Ammon's horn (tissue), 1 donor: ENCODE measurements around the gene TEF.

Experiments used
- DNase-seq: peaks from one replicate; pipeline ENCODE4 v3.0.0-alpha.2; 2016; ENCODE audit warnings: low spot score

Gene TEF

DNA sequence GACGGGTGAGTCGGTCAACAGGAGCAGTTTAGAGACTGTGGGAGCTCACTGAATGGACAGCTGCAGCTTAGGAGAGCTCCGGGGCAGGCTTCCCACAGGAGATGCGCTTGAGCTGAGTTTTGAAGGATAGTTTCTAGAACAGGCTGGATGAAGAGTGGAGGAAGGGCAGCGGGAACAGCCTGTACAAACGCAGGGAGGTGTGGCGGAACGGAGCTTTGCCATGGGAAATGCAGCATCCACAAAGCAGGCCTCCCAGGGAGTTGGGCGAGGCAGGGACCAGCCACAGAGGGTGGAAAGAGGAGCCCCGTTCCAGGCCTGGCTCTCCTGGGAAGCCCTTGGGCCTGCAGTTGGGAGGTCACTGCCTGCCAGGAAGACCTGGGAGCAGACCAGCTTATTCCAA, 26.8 kb upstream of the TEF start:
- no peak for DNase-seq

DNA sequence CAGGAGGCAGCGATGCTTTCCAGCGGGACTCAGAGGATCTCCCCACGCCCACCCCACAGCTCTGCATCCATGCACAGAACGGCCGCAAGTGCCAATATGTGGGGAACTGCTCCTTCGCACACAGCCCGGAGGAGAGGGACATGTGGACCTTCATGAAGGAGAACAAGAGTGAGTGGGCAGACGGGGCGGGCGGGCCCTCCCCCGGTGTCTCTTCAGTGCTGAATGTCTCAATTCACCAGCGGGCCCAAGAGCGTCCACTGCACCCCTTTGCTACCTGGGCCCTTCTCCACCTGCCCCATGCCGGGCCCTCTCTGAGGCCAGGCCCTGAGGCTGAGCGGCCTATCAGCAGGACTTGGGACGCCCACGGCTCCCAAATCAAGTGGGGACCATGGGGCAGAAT, 25.8 kb upstream of the TEF start:
- no peak for DNase-seq

DNA sequence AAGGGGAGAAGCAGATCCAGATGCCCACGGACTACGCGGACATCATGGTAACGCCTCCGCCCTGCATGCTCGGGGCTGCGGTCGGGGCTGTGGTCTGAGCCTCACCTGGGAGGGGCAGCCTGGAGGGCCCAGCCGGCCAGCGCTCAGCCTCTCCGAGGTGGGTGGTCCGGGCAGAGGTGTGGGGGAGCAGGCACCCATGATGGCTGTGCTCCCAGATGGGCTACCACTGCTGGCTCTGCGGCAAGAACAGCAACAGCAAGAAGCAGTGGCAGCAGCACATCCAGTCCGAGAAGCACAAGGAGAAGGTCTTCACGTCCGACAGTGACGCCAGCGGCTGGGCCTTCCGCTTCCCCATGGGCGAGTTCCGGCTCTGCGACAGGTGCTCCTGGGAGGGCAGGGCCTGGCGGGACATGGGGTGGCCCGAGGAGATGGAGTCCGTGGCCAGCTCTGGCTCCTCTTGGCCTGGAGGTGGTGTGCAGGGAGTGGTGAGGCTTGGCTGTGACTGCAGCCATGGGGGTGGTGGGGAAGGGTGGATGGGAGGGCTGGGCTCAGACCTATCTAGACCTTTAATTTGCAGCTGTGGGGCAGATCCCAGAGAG, 25.2 kb upstream of the TEF start:
- no peak for DNase-seq

DNA sequence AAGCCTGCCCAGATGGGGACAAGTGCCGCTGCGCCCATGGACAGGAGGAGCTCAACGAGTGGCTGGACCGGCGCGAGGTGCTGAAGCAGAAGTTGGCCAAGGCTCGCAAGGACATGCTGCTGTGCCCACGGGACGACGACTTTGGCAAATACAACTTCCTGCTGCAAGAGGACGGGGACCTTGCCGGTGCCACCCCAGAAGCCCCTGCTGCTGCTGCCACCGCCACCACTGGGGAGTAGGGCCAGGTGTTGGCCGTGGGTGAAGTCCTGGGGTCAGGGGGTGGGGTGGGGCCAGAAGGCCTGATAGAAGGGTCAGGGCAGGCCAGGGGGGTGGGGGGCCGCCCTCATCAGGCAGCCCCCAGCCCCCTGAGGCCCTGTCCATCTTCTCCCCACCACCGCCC, 24.6 kb upstream of the TEF start:
- DNase-seq = no peak

DNA sequence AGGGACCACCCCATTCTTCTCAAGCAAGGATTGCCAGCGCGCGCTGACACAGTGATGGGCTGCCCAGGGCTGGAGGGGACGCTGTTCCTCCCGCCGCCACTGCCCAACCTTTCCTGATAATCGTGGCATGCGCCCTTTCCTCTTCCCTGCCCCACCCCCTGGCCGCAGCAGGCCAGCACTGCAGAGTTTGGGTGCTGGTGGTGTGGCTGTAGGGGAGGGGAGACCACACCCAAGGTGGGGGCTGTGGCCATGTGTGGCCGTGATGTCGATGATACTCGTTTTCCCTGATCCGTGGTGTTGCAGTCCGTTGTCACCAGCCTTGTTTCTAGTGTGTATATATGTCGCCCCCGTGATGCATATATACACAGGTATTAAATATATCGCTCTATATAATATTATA, 22.8 kb upstream of the TEF start:
- no peak for DNase-seq

DNA sequence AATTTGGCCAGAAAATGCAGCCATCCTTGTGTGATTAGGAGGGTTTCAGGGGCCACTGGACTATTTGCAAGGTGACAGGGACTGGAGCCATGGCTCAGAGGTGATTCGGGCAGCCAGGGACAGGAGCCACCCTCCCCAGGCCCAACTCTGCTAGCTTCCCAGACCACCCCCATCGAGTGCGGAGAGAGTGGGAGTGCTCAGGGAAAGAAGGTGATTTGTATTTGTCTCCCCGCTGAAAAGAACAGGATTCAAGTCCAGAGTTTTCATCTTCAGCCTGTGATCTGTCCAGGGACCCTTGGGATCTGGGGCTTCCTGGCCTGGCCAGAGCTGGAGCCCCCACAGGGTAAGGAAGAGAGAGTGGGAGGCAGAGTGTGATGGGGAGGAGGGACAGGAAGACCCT, 22.4 kb upstream of the TEF start:
- no peak for DNase-seq

DNA sequence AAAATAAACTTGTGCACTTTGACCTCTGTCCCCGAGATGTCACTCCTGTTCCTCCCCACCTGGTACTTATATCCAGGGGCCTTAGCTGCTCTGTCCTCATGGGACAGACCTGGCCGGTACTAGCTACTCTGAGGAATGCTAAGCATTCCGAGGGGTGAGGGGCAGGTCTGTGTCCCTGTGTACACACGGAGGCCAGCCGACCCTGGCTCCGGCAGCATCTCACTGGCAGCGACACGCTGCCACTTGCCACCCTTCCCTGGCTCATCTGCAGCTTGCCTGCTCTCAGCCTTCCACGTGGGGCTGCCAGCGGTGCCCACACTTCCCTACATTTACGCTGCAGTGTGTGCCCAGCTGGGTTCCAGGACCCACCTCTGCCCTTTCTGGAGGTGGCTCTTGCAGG, 21.6 kb upstream of the TEF start:
- no peak for DNase-seq

DNA sequence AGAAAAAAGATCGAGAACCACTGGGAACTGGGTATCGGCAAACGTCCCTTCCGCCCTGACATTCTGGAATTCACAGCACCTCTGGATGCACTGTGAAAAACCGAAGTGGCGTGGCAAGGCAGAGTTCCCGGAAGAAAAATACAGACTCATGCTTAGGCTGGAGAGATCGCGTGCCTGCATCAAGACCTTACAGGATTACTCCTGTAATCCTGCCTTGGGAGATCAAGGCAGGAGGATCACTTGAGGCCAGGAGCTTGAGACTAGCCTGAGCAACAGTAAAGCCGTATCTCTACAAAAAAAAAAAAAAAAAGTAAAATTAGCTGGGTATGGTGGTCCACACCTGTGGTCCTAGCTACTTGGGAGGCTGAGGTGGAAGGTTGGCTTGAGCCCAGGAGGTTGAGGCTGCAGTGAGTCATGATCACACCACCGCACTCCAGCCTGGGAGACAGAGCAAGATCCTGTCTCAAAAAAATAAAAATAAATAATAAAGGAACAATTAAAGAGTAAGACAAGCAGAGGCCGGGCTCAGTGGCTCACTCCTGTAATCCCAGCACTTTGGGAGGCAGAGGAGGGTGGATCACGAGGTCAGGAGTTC, 19.9 kb upstream of the TEF start:
- DNase-seq = no peak

DNA sequence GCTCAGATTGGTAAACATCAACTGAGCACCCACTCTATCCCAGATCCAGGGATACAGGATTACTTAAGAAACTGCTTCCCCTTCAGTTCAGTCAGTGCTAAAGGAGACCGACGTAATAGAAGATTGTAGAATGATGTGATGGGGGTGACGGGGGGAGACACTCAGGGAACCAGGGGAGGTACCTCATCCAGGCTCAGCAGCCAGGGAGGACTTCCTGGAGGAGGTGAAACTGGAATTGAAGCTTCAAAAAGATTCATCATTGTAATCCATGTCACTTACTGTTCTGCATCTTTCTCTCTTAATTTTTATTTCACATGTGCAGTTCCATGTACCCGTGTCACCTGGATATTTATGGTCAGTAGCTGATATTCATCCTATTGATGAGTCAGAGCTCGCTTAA, 19.1 kb upstream of the TEF start:
- no peak for DNase-seq

DNA sequence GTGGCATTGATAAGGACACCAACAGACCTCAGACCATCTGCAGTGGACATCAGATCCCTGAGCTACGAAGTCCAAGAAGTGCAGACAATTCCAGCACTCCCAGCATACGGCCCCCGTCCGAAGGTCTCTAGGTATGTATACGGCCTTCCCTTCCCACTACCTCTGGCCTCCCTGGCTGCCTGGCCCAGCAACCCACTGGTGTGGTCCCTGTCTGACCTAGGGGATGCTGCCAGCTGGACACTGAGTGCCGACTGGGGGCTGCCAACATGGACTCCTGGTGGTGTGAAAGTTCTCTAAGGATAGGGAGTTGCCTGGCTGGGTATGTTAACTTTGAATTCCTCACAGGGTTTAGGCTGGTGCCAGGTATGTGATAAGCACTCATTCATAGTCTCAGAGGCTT, 17.5 kb upstream of the TEF start:
- no peak for DNase-seq

DNA sequence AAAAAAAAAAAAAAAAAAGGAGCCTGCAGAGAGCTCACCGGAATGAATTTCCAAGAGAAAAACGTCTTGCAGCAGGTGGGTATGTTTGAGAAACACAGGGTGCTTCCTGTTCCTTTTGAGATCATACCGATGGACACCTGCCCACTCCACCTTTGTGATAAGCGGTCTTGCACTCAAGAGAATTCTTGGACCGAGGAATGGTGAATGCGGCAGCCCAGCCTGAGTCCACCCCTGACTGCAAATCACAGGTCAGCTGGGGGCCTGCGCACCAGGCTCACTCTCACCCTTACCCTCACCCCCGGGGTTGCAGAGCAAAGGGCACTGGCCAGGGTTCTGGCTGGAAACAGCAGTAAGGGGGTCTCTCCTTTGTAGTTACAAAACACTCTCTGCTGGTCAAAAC, 16.8 kb upstream of the TEF start:
- no peak for DNase-seq

DNA sequence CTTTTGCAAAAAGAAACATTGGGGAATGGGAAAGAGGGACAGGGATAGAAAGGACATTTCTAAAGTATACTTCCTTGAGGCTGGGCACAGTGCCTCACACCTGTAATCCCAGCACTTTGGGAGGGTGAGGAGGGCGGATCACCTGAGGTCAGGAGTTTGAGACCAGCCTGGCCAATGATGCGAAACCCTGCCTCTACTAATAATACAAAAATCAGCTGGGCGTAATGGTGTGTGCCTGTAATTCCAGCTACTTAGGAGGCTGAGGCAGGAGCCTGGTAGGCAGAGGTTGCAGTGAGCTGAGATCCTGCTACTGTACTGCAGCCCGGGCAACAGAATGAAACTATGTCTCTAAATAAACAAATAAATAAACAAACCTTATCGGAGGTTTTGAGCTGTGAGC, 16.3 kb upstream of the TEF start:
- DNase-seq = no peak

DNA sequence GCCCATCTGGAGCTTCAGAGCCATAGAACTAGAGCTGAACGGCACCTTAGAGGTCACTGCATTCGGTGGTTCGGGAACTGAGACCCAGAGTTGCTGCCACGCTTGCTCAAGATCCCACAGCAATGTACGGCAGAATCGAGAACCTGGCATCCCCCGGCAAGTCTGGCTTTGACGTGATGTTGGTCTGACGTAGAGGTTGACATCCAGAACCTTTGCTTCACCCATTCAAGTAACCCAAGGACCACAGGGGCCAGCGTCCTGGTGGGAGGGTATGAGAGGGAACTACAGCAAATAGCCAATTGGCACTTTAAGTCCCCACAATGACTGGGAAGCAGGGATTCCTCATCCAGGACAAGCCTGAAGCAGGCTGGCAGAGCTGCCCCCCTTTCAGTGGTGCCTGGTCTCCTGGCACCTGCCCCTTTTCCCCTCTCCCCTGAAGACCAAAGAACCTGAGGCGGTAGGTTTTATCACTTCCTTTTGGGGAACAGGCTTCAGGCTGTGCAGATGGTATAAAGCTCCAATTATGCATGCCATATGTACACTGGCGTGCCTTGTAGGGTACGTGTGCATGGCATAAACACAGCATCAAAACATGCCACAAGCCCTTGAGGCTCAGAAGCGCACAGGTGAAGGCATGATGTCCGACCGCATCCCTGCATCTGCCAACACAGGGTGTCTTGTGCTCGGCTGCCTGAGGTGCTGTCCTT, 15.3 kb upstream of the TEF start:
- no peak for DNase-seq

DNA sequence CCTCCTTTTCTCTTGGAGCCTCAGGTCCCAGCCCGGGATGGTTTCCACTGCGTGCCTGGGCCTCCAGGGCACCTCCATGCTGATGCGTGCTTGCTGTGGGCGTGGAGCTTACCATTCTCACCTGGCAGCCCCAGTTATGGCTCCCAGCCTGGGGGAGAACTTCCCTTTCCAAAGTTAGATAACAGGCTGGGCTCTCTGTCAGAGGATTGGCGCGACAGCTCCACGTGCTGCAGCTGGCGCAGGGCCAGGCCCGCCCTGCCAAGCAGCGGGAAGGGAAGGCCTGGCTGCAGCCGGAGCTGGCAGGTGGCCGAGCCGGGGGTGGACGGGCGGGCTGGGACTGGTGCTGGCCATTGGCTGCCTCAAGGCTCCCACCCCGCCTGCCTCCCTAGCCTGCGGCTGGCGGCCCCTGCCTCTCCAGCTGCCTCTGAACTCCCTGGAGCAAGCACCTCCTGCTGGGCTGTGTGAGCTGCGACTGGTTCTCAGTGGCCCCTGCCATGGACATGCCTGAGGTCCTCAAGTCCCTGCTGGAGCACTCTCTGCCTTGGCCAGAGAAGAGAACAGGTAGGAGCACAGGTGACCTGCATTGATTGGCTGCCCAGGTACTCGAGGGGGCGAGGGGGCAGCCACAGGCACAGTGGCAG, 14.6 kb upstream of the TEF start:
- DNase-seq = peak; percentile 99

DNA sequence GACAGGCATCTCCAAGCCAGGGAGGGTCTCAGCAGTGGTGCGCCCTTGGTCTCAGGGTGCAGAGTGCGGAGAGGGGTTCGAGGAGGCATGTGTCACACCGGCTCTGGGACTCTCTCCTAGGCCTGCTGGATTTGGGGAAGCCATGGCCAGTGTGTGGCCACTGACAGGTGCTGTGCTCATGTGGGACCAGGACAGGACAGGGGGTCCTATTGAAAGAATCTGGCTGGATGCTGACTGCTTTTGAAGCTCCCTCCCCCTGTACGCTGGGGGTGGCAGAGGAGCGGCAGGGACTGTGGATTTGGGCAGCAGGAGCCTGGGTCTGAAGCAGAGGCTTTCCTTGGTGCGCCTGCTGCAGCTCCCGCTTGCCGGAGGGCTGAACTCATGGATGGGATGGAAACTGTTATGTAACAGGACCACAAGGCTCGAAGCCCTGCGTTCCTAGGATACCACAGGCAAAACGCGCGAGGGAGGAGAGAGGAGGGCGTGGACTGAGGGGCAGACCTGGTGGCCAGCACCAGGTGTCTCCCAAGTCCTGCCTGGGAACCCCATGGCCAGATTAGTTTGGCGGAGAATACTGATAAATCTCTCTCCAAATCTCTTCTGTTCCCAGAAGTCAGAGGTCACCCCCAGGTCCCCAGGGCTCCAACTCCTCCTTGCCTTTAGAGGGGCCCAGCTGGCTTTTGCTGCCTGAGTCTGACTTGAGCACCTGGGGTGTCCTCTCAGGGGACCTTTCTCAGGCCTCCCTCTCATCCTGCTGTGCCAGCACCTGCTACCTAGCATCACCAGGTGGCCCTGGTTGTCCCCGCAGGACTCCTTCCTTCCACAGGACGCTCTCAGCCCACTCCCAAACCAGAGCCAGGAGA, 13.8 kb upstream of the TEF start:
- peak; percentile 80 for DNase-seq

DNA sequence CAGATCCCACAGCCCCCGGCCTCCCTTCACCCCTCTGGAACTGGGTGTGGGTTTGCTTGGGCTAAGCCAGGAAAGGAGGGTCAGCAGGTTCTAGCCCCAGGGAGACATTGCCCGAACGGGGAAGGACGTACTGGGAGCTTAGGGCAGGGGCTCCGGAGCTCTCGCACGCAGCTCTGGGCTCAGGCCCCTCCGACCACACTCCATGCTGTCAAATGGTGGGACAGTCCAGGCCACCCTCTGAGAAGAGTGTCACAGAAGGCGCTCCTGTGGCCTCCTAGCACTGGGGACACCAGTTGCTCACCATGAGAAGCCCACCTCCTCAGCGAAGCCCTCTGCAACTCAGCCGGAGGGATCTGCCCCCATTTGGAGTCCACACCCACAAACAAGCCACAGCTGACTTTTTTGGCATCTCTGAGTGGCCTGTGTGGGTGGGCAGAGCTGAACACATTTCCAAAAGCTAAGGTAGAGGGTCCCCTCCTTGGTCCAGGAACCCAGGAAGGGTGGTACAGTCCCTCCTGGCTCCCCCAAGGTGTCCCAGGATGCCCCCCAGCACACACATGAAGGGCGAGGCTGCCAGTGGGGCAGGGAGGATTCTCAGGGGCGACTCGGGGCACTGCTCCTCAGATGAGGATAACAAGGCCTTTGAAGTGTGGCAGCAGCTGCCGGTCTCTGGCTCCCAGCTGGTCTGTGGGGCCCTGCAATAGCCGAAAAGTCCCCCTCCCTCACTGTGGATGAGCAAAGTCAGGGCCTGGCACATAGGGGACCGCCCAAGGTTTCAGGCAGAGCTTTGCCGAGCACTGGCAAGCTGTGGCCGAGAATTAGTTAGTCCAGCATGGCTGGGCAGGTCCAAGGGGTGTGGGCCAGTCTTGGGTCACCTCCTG, 13.0 kb upstream of the TEF start:
- DNase-seq = peak; percentile 59

DNA sequence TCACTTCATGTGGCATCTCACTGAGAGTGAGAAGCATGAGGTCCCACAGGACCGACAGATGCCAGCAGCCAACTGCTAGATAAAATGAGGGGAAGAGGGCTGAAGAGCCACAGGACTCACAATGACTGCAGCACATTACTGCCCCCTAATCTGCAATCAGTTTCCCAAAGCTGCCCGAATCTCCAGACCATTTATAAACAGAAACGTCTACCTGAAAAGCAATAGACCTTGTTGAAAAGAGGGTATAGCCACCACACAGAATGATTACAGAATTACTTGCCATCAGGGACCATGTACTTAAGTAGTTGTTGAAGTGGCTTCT, 12.4 kb upstream of the TEF start:
- DNase-seq = no peak

DNA sequence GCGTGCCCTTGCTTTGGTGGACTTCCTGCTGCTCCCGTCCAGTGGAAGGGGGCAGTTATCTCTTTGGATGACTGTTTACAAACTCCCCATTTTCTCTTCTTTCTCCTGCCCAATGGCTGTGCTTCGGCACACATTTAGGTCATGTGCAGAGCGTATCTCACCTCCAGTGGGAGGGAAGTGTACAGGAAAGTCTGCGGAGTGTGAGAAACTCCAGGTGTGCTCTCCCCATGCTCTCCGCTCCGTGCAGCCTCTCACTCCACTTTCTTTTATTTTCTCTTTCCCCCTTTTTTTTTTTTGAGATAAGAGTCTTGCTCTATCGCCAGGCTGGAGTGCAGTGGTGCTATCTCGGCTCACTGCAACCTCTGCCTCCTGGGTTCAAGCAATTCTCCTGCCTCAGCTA, 11.9 kb upstream of the TEF start:
- no peak for DNase-seq

DNA sequence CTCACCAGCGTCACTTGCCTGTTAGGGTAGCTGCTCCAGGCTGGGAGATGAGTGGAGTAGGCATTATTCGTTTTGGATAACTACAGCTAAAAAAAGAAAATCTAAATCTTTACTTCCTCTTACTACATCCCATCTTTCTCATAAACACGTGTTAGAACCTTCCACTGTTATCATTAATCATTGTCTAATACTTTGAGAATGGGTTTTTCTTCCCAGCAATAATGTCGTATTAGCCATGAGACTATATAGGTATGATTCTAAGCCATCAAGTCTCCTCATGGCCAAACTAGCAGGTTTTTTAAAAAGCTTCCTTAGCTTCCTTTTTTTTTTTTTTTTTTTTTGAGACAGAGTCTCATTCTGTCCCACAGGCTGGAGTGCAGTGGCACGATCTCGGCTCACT, 3.9 kb upstream of the TEF start:
- DNase-seq = no peak

DNA sequence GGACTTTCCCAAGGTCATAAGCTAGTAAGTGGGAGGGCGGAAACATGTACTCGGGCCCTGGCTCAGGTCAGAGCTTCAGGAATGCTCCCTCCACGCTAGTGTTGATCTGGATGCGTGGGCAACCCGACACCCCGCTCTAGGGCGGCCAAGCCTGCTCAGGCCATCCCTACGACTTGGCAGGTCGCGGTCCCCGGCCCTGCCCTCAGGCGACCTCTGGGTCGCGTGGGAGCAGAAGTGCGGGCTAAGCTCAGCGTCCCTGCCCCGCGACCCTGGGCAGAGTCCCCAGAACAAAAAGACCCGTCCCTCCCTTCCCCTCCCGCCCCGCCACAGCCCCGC, 781 bp upstream of the TEF start:
- DNase-seq = no peak

DNA sequence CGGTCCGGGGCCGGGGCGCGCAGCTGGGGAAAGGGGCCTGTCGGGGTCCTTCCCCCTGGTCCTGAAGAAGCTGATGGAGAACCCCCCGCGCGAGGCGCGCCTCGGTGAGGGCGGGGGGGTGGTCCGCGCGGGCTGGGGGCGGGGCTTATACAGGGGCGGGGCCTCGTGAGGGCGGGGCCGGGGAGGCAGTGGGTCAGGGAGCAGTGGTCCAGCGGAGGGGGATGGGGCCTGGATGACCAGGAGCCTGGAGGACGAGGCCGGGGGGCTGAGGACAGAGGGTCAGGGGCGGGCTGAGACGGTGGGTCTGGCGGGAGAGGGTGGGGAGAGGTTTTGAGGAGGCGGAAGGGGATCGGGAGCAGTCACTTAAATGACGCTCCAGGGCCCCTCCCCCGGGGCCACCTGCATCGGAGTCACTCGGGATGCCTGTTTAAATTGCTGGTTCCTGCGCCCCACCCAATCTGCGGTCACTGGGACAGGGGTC, 396 bp downstream of the TEF start:
- peak; percentile 73 for DNase-seq

DNA sequence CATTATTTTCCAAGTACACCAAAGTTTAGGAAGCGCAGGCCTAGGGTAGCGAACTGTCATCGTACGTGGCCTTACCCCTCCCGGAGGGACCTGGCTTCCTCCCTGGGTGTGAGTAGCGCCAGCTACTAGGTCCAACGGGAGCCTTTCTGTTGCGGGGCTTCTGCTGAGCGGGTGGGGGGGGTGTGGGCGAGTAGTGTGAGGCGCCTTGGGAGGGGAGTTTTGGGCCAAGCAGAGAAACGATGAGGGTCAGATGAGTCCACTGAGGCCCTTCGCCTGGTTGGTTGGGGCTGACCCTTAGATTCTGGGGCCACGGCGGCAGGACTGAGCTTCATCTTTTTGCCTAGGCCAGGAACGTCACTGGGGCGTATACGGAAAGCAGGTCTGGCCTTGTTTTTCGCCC, 868 bp downstream of the TEF start:
- DNase-seq = peak; percentile 41
